Measurements from ENCODE around the gene GK.
"Not testable (repeated sequence)": the region's sequence is repeated elsewhere in the genome, so short reads cannot be mapped to it uniquely, and the experiment has no call there.

GK gene

GRCh38 chrX:30653415-30654131, at the start of gene GK:
TSS of gene GK (plus strand) at chrX:30653423. CDS start at chrX:30653538, 115 bp downstream.
- no peak for DNase-seq

GRCh38 chrX:30607155-30607554, 46.1 kb upstream of the GK start:
- DNase-seq, result no peak

- DNase-seq, result no peak
Observed at GRCh38 chrX:30610026-30610425, 43.2 kb upstream of the GK start.

- no peak for DNase-seq
Observed at GRCh38 chrX:30612250-30612655, 41.0 kb upstream of the GK start.

GRCh38 chrX:30613721-30614120, 39.5 kb upstream of the GK start:
- DNase-seq, result no peak

GRCh38 chrX:30615229-30615628, 38.0 kb upstream of the GK start:
- no peak for DNase-seq

GRCh38 chrX:30618160-30618765, 35.0 kb upstream of the GK start:
- no peak for DNase-seq

- DNase-seq, result no peak
Observed at GRCh38 chrX:30620125-30620524, 33.1 kb upstream of the GK start.

GRCh38 chrX:30620980-30621618, 32.1 kb upstream of the GK start:
- no peak for DNase-seq

- DNase-seq, result no peak
Observed at GRCh38 chrX:30622361-30622760, 30.9 kb upstream of the GK start.

GRCh38 chrX:30626402-30626801, 26.8 kb upstream of the GK start:
- no peak for DNase-seq

- no peak for DNase-seq
Observed at GRCh38 chrX:30627818-30628652, 25.2 kb upstream of the GK start.

- not testable (repeated sequence) for DNase-seq
Observed at GRCh38 chrX:30634070-30634469, 19.2 kb upstream of the GK start.

GRCh38 chrX:30635630-30636029, 17.6 kb upstream of the GK start:
- DNase-seq, result no peak

- no peak for DNase-seq
Observed at GRCh38 chrX:30637874-30638815, 15.1 kb upstream of the GK start.

- not testable (repeated sequence) for DNase-seq
Observed at GRCh38 chrX:30639702-30640101, 13.5 kb upstream of the GK start.

GRCh38 chrX:30642642-30643041, 10.6 kb upstream of the GK start:
- no peak for DNase-seq

- no peak for DNase-seq
Observed at GRCh38 chrX:30643313-30643821, 9.9 kb upstream of the GK start.

GRCh38 chrX:30649859-30650258, 3.4 kb upstream of the GK start:
- no peak for DNase-seq

- peak; percentile 87 for DNase-seq
Observed at GRCh38 chrX:30652527-30653414, 452 bp upstream of the GK start.

GRCh38 chrX:30654386-30654785, 1.2 kb downstream of the GK start:
- DNase-seq, result not testable (repeated sequence)

Data from activated CD8-positive, alpha-beta memory T cell treated with anti-CD3 and anti-CD28 coated beads, Interleukin-2, amount 50 U/mL, for 4 hours (primary cell).